Effector CD4-positive, alpha-beta T cell (primary cell): ENCODE data around the gene CDKN1B.

Experiments
- DNase-seq: peaks from one replicate; pipeline ENCODE4 v3.0.0-alpha.2; 2020

The CDKN1B gene

GRCh38 chr12:12701457-12701856 is 15.7 kb upstream of the CDKN1B start:
- no peak for DNase-seq

- DNase-seq, result no peak
Measured at GRCh38 chr12:12704593-12705230, 12.5 kb upstream of the CDKN1B start.

- DNase-seq, result peak; percentile 57
Measured at GRCh38 chr12:12705838-12706520, 11.2 kb upstream of the CDKN1B start.

GRCh38 chr12:12713932-12714275 is 3.3 kb upstream of the CDKN1B start:
- DNase-seq, result no peak

GRCh38 chr12:12714276-12715021 is 2.7 kb upstream of the CDKN1B start:
- DNase-seq, result peak; percentile 45

- DNase-seq, result no peak
Measured at GRCh38 chr12:12715128-12715458, 2.1 kb upstream of the CDKN1B start.

- DNase-seq, result no peak
Measured at GRCh38 chr12:12715459-12716150, 1.6 kb upstream of the CDKN1B start.

- DNase-seq, result no peak
Measured at GRCh38 chr12:12716151-12716792, 896 bp upstream of the CDKN1B start.

GRCh38 chr12:12717586-12718380 is 615 bp downstream of the CDKN1B start:
- no peak for DNase-seq

- no peak for DNase-seq
Measured at GRCh38 chr12:12718381-12718759, 1.2 kb downstream of the CDKN1B start.

GRCh38 chr12:12718853-12719252 is 1.7 kb downstream of the CDKN1B start:
- DNase-seq, result no peak

GRCh38 chr12:12719496-12719895 is 2.3 kb downstream of the CDKN1B start:
- DNase-seq, result no peak

- DNase-seq, result no peak
Measured at GRCh38 chr12:12720052-12720451, 2.9 kb downstream of the CDKN1B start.

- no peak for DNase-seq
Measured at GRCh38 chr12:12720672-12721161, 3.5 kb downstream of the CDKN1B start.

GRCh38 chr12:12721176-12721751 is 4.1 kb downstream of the CDKN1B start:
- DNase-seq, result no peak

GRCh38 chr12:12721814-12722434 is 4.8 kb downstream of the CDKN1B start:
- DNase-seq, result no peak

GRCh38 chr12:12722435-12723148 is 5.4 kb downstream of the CDKN1B start:
- DNase-seq, result no peak

GRCh38 chr12:12723149-12723680 is 6.0 kb downstream of the CDKN1B start:
- DNase-seq, result no peak

- DNase-seq, result peak; percentile 16
Measured at GRCh38 chr12:12723681-12724420, 6.7 kb downstream of the CDKN1B start.
